Measurements from ENCODE around the gene FAM240B. TPM values are rescaled to one million over a fixed set of nuclear protein-coding genes. Genes with fewer than 3 reads are reported as not detected.

FAM240B gene
- total and polyA plus RNA-seq, 10 of the 15 experiments (the other 5 are each of a cell fraction or from before 2014, with no cell fraction given) = not detected

- POLR2A ChIA-PET = no interaction called here
- FAIRE-seq (no peak), DNase-seq (ENCODE audit: low read depth, low spot score) (no peak), ATAC-seq (no peak)
- no peak overlapping the region for H3K9ac ChIP-seq (ENCODE audit: control insufficient read depth, insufficient read depth, low read length)
- H3K79me2 ChIP-seq (ENCODE audit: control insufficient read depth, insufficient read depth, low read length) = no peaks in the 10 kb centered on the region
- TF ChIP-seq MEF2A (IDR thresholded peaks at IDR 0.05; ENCODE audit: insufficient read depth, low read depth, low read length) (no peak), TAF1 (IDR thresholded peaks at IDR 0.05; ENCODE audit: borderline replicate concordance, low read depth, low read length) (no peak), GABPA (IDR thresholded peaks at IDR 0.05; ENCODE audit: low read depth) (no peak), ZBTB33 (IDR thresholded peaks at IDR 0.05) (no peak), TCF3 (IDR thresholded peaks at IDR 0.05; ENCODE audit: borderline replicate concordance, insufficient read depth, low read depth, low read length) (no peak), BCLAF1 (IDR thresholded peaks at IDR 0.05) (no peak), ZBED1 (IDR thresholded peaks at IDR 0.05; ENCODE audit: borderline replicate concordance) (no peak), FOXK2 (IDR thresholded peaks at IDR 0.05) (no peak), HDAC6 (IDR thresholded peaks at IDR 0.05; ENCODE audit: unreplicated experiment) (no peak)
- 25% methylated on average over 1 of the region's 1 CpG for WGBS (ENCODE audit: insufficient coverage, insufficient replicate concordance, low lambda C conversion rate, missing lambda C conversion rate)
- H4K20me1 ChIP-seq (ENCODE audit: control insufficient read depth, insufficient read depth) = no peaks in the 10 kb centered on the region
- no peaks in the 10 kb centered on the region for H3K27me3 ChIP-seq (replicated peaks in 1 of 2; ENCODE audit: control insufficient read depth in 2 of 2, insufficient read depth in 2 of 2, low read length in 1 of 2)
- SMC1A ChIA-PET (ENCODE audit: uncharacterized antibody, unreplicated experiment) = interaction anchor here (0.7 to 3.4 kb wide), 2 partner anchors 9 to 29 kb away, joined by 3 to 12 read pairs; no protein-coding TSS in a partner anchor
- intact Hi-C loops (cut with micrococcal nuclease; ENCODE audit: unreplicated experiment) = no loop called here
- no TSS peak for BruUV-seq (replicated peaks)
- H3K4me1 ChIP-seq (ENCODE audit: control insufficient read depth, insufficient read depth, low read length) = no peaks in the 10 kb centered on the region
- no peaks in the 10 kb centered on the region for H3K9me3 ChIP-seq (replicated peaks; ENCODE audit: control insufficient read depth, insufficient read depth, low read length)
- no peak overlapping the region for H3K27ac ChIP-seq (ENCODE audit: control insufficient read depth, insufficient read depth)
- in situ Hi-C loops (cut with MboI) = loop anchor here (5.0 to 10.0 kb wide), 3 partner anchors 33 to 326 kb away; no protein-coding TSS in a partner anchor
- RAD21 ChIA-PET (ENCODE audit: unreplicated experiment) = no interaction called here
- no peaks in the 10 kb centered on the region for H3K36me3 ChIP-seq (ENCODE audit: control insufficient read depth in 2 of 2, insufficient read depth in 2 of 2, low read length in 1 of 2)
- CTCF ChIA-PET = interaction anchor here (2.0 kb wide), 1 partner anchor 28 kb away, joined by 5 read pairs; no protein-coding TSS in a partner anchor
- H2AFZ ChIP-seq (ENCODE audit: control insufficient read depth, low read depth, low read length) = no peak overlapping the region
- no peak overlapping the region for H3K4me3 ChIP-seq
- H3K4me2 ChIP-seq (ENCODE audit: control insufficient read depth, insufficient read depth) = no peak overlapping the region
Measured at GRCh38 chr9:38700695-38701094, 19.2 kb downstream of the FAM240B start.
